ENCODE data around the gene MAOB.

Gene MAOB

DNA sequence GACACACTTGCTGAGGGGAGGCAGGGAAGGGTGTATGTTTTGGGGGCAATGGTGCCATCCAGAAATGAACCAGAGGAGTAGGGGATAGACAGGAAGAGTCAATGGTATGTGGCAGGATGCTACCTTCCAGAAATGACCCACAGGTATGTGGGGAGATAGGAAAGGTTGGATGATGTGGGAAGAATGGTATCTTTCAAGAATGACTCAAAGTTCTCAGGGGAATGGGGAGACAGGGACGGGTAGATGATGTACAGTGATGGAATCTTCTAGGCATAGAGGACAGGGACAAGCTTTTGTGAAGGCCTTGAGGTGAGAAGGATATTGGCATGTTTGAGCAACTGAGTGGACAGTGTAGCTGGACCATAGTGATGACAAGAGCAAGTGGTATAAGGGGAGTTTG is 161.3 kb downstream of the MAOB start:
- no peak overlapping the region for H3K4me3 ChIP-seq
- H3K36me3 ChIP-seq (ENCODE audit: insufficient read depth, low read length): no peaks in the 10 kb centered on the region
- DNase-seq (ENCODE audit: low read depth, low spot score): no peak
- H3K9me3 ChIP-seq (ENCODE audit: low read depth, low read length): no peaks in the 10 kb centered on the region
- no peak overlapping the region for H3K9ac ChIP-seq (ENCODE audit: insufficient read length)
- no peak overlapping the region for H3K27ac ChIP-seq
- TF ChIP-seq POLR2AphosphoS5 (IDR thresholded peaks at IDR 0.05; ENCODE audit: borderline replicate concordance, low read depth, low read length): no peak
- no peak for TF ChIP-seq FOXP2 (optimal IDR thresholded peaks at IDR 0.05; ENCODE audit: control extremely low read depth, extremely low read length, insufficient read depth)
- TF ChIP-seq EZH2 (IDR thresholded peaks at IDR 0.05): no peak

DNA sequence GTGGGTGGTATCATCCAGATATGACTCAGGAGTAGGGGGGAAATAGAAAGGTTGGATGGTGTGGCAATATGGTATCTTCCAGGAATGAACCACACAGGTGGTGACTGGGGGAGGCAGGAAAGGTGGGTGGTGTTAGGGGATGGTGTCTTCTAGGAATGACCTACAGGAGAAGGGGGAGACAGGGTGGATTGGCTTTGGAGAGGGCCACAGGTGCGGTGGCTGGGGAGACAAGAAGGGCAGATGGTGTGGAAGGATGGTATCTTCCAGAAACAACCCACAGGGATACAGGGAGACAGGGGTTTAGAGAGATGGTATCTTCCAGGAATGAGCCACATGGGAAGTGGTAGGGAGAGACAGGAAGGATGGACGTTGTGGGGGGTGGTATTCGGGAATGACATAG is 162.2 kb downstream of the MAOB start:
- no peak for TF ChIP-seq EZH2 (IDR thresholded peaks at IDR 0.05)
- TF ChIP-seq POLR2AphosphoS5 (IDR thresholded peaks at IDR 0.05; ENCODE audit: borderline replicate concordance, low read depth, low read length): no peak
- TF ChIP-seq FOXP2 (optimal IDR thresholded peaks at IDR 0.05; ENCODE audit: control extremely low read depth, extremely low read length, insufficient read depth): no peak
- no peak overlapping the region for H3K27ac ChIP-seq
- no peaks in the 10 kb centered on the region for H3K36me3 ChIP-seq (ENCODE audit: insufficient read depth, low read length)
- no peak overlapping the region for H3K9ac ChIP-seq (ENCODE audit: insufficient read length)
- no peaks in the 10 kb centered on the region for H3K9me3 ChIP-seq (ENCODE audit: low read depth, low read length)
- DNase-seq (ENCODE audit: low read depth, low spot score): no peak
- no peak overlapping the region for H3K4me3 ChIP-seq

DNA sequence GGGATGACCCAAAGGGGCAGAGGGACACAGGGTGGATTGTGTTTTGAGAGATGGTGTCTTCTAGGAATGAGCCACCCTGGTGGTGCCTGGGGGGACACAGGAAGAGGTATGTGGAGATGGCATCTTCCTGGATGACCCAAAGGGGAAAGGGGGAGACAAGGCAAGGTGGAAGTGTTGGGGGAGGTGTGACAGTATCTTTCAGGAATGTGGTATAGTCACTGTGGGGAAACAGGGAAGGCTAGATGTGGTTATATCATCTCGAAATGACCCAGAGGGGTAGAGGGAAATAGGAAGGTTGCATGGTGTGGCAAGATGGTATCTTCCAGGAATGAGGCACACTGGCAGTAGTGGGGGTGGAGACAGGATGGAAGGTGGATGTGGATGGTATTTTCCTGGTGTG is 163.3 kb downstream of the MAOB start:
- no peak overlapping the region for H3K4me3 ChIP-seq
- TF ChIP-seq FOXP2 (optimal IDR thresholded peaks at IDR 0.05; ENCODE audit: control extremely low read depth, extremely low read length, insufficient read depth): no peak
- TF ChIP-seq POLR2AphosphoS5 (IDR thresholded peaks at IDR 0.05; ENCODE audit: borderline replicate concordance, low read depth, low read length): no peak
- no peak for TF ChIP-seq EZH2 (IDR thresholded peaks at IDR 0.05)
- H3K36me3 ChIP-seq (ENCODE audit: insufficient read depth, low read length): no peaks in the 10 kb centered on the region
- no peak overlapping the region for H3K9ac ChIP-seq (ENCODE audit: insufficient read length)
- DNase-seq (ENCODE audit: low read depth, low spot score): no peak
- H3K27ac ChIP-seq: no peak overlapping the region
- no peaks in the 10 kb centered on the region for H3K9me3 ChIP-seq (ENCODE audit: low read depth, low read length)

GRCh38 chrX:43718546-43718945 is 163.7 kb downstream of the MAOB start:
- Histone ChIP-seq H3K9ac (ENCODE audit: insufficient read length) (no peak overlapping the region), H3K4me3 (no peak overlapping the region), H3K27ac (no peak overlapping the region), H3K36me3 (ENCODE audit: insufficient read depth, low read length) (no peaks in the 10 kb centered on the region), H3K9me3 (ENCODE audit: low read depth, low read length) (no peaks in the 10 kb centered on the region)
- DNase-seq (ENCODE audit: low read depth, low spot score): no peak
- TF ChIP-seq POLR2AphosphoS5 (IDR thresholded peaks at IDR 0.05; ENCODE audit: borderline replicate concordance, low read depth, low read length): no peak
- TF ChIP-seq FOXP2 (optimal IDR thresholded peaks at IDR 0.05; ENCODE audit: control extremely low read depth, extremely low read length, insufficient read depth): no peak
- TF ChIP-seq EZH2 (IDR thresholded peaks at IDR 0.05): no peak

- Histone ChIP-seq H3K27ac (no peak overlapping the region), H3K9ac (ENCODE audit: insufficient read length) (no peak overlapping the region), H3K4me3 (no peak overlapping the region), H3K36me3 (ENCODE audit: insufficient read depth, low read length) (no peaks in the 10 kb centered on the region), H3K9me3 (ENCODE audit: low read depth, low read length) (no peaks in the 10 kb centered on the region)
- TF ChIP-seq POLR2AphosphoS5 (IDR thresholded peaks at IDR 0.05; ENCODE audit: borderline replicate concordance, low read depth, low read length) (no peak), FOXP2 (optimal IDR thresholded peaks at IDR 0.05; ENCODE audit: control extremely low read depth, extremely low read length, insufficient read depth) (no peak), EZH2 (IDR thresholded peaks at IDR 0.05) (no peak)
- no peak for DNase-seq (ENCODE audit: low read depth, low spot score)
Measured at GRCh38 chrX:43718081-43718480, 164.2 kb downstream of the MAOB start.

GRCh38 chrX:43717161-43717560 is 165.1 kb downstream of the MAOB start:
- no peaks in the 10 kb centered on the region for H3K9me3 ChIP-seq (ENCODE audit: low read depth, low read length)
- H3K36me3 ChIP-seq (ENCODE audit: insufficient read depth, low read length): no peaks in the 10 kb centered on the region
- DNase-seq (ENCODE audit: low read depth, low spot score): no peak
- H3K9ac ChIP-seq (ENCODE audit: insufficient read length): no peak overlapping the region
- TF ChIP-seq FOXP2 (optimal IDR thresholded peaks at IDR 0.05; ENCODE audit: control extremely low read depth, extremely low read length, insufficient read depth) (no peak), EZH2 (IDR thresholded peaks at IDR 0.05) (no peak), POLR2AphosphoS5 (IDR thresholded peaks at IDR 0.05; ENCODE audit: borderline replicate concordance, low read depth, low read length) (no peak)
- H3K27ac ChIP-seq: no peak overlapping the region
- no peak overlapping the region for H3K4me3 ChIP-seq

- Histone ChIP-seq H3K9me3 (ENCODE audit: low read depth, low read length) (no peaks in the 10 kb centered on the region), H3K9ac (ENCODE audit: insufficient read length) (no peak overlapping the region), H3K4me3 (no peak overlapping the region), H3K36me3 (ENCODE audit: insufficient read depth, low read length) (no peaks in the 10 kb centered on the region), H3K27ac (no peak overlapping the region)
- DNase-seq (ENCODE audit: low read depth, low spot score): no peak
- TF ChIP-seq EZH2 (IDR thresholded peaks at IDR 0.05) (no peak), POLR2AphosphoS5 (IDR thresholded peaks at IDR 0.05; ENCODE audit: borderline replicate concordance, low read depth, low read length) (no peak), FOXP2 (optimal IDR thresholded peaks at IDR 0.05; ENCODE audit: control extremely low read depth, extremely low read length, insufficient read depth) (no peak)
Measured at GRCh38 chrX:43716696-43717095, 165.6 kb downstream of the MAOB start.
